ENCODE measurements around the gene PPARGC1A.

The PPARGC1A gene

GRCh38 chr4:23902222-23902804 lies 12.5 kb upstream of the PPARGC1A start:
- TF ChIP-seq CTCF (IDR thresholded peaks at IDR 0.05; ENCODE audit: control insufficient read depth, extremely low read depth, insufficient read depth) = 0 out of 2 replicates have a peak, but pooled peaks have one; percentile 10
- no peak for DNase-seq (ENCODE audit: low read depth)

GRCh38 chr4:23900636-23901035 lies 10.8 kb upstream of the PPARGC1A start:
- H3K4me3 ChIP-seq (ENCODE audit: low read depth, low read length) = no peak overlapping the region
- no peak for DNase-seq (ENCODE audit: low read depth)
- TF ChIP-seq CTCF (IDR thresholded peaks at IDR 0.05; ENCODE audit: control insufficient read depth, extremely low read depth, insufficient read depth) = no peak

More at GRCh38 chr4:23902222-23902804, 12.5 kb upstream of the PPARGC1A start:
- no peak overlapping the region for H3K4me3 ChIP-seq (ENCODE audit: low read depth, low read length)

GRCh38 chr4:23899565-23899964 lies 9.7 kb upstream of the PPARGC1A start:
- DNase-seq (ENCODE audit: low read depth) = no peak
- no peak for TF ChIP-seq CTCF (IDR thresholded peaks at IDR 0.05; ENCODE audit: control insufficient read depth, extremely low read depth, insufficient read depth)
- H3K4me3 ChIP-seq (ENCODE audit: low read depth, low read length) = no peak overlapping the region

GRCh38 chr4:23897564-23898109 lies 7.8 kb upstream of the PPARGC1A start:
- no peak for DNase-seq (ENCODE audit: low read depth)
- H3K4me3 ChIP-seq (ENCODE audit: low read depth, low read length) = no peak overlapping the region
- TF ChIP-seq CTCF (IDR thresholded peaks at IDR 0.05; ENCODE audit: control insufficient read depth, extremely low read depth, insufficient read depth) = no peak

GRCh38 chr4:23894021-23894420 lies 4.2 kb upstream of the PPARGC1A start:
- DNase-seq (ENCODE audit: low read depth) = no peak
- H3K4me3 ChIP-seq (ENCODE audit: low read depth, low read length) = no peak overlapping the region
- no peak for TF ChIP-seq CTCF (IDR thresholded peaks at IDR 0.05; ENCODE audit: control insufficient read depth, extremely low read depth, insufficient read depth)

- no peak overlapping the region for H3K4me3 ChIP-seq (ENCODE audit: low read depth, low read length)
- no peak for DNase-seq (ENCODE audit: low read depth)
- TF ChIP-seq CTCF (IDR thresholded peaks at IDR 0.05; ENCODE audit: control insufficient read depth, extremely low read depth, insufficient read depth) = no peak
These were observed 1.2 kb upstream of the PPARGC1A start for GRCh38 chr4:23891064-23891421.

Data from LNCaP clone FGC (cell line).